Stimulated activated naive CD4-positive, alpha-beta T cell (primary cell): ENCODE measurements around the gene PLXNC1.

Experiments
- DNase-seq, 6 experiments: peaks; one replicate each; lab custom pipeline; 2025; lab: John Stamatoyannopoulos, UW

PLXNC1 gene

DNA sequence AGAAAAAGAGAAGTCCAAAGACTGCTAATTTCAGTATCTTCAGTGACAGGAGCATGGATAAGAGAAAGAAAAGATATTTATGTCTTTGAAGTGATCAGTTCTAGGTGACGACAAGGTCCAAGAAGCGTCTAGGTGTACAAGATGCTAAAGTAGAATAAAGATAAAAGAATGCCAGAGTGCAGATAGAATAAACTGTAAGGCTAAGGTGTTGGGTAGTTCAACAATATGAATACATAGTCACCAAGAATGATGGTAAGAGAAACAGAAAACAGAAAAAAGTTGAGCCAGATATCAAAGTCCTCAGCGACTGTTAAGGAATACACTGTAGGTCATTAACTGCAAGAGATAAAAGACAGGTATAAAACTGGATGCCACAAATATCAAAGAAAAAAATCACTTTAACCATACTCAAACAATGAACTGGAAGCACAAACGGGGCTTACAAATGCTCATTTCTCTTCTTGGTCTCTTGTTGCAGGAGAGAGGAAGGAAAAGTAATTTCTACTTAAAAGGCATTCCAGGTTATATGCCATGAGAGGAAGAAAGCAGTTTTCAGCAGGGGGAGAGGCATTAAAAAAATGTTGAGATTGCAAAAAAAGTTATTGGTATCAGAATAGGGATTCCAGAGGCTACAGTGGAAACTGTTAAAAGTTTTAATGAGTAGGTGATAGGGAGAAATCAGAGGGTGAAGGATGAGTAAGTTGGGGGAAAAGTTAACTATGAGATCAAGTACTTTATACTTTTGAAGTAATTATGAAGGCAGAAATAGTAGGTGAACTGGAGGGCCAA lies 189.8 kb downstream of the PLXNC1 start:
- no peak for DNase-seq

DNA sequence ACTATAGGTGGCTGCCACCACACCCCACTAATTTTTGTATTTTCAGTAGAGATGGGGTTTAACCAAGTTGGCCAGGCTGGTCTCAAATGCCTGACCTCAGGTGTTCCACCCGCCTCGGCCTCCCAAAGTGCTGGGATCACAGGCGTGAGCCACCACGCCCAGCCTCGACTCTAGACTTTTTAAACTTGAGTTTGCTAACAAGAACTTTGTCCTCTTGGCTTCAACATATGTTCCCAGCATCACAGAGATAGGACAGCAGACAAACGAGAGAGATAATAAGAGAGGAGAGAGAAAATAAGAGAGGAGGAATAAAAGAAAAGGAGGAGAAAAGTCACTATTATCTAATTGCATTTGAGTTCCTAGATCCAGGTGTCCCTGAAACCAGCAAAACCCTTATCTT lies 192.2 kb downstream of the PLXNC1 start:
- DNase-seq = no peak

DNA sequence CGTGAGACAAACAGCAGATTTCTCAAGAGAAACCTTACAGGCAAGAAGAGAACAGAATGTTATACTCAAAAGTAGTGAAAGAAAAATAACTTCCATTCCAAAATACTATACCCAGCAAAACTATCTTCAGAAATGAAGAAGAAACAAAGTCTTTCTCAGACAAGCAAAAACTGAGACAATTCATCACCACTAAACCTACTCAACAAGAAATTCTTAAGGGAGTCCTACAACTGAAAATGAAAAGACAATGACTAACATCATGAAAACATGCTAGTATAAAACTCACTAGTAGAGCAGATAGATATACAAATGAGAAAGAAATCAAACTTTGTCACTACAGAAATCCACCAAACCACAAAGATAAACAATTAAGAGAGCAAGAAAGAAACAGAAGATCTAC lies 204.8 kb downstream of the PLXNC1 start:
- DNase-seq = no peak
